H7 (cell line): ENCODE results near the gene TUNAR. TPM values are rescaled to one million over a fixed set of nuclear protein-coding genes. Genes with fewer than 3 reads are reported as not detected.

ENCODE experiments used
- DNase-seq: peaks from one replicate; pipeline ENCODE4 v3.0.0; 2012
- H3K27me3 ChIP-seq: 2 replicates; pipeline ENCODE4 v1.6.0; 2011; ENCODE audit warnings: mild to moderate bottlenecking, low read length; ENCODE audit not compliant: control insufficient read depth, insufficient read depth
- H3K36me3 ChIP-seq: replicated peaks from 2 replicates; pipeline ENCODE4 v1.5.1; 2011; ENCODE audit warnings: low read length; ENCODE audit not compliant: control insufficient read depth, insufficient read depth
- H3K4me3 ChIP-seq: 2 replicates; pipeline ENCODE4 v1.5.1; 2011; ENCODE audit warnings: low read depth, mild to moderate bottlenecking, control low read depth, low read length, moderate library complexity; ENCODE audit not compliant: insufficient read depth
- total RNA-seq: library from RNA; depleted of rRNA; stranded (reverse); fragments of >200 nt; shearing (Covaris generic); gene quantifications from 2 replicates; pipeline ENCODE4 v1.2.3, GENCODE V29; 2014

The TUNAR gene
- total RNA-seq, 1 experiment from 2014 or later: 14.9 TPM

DNA sequence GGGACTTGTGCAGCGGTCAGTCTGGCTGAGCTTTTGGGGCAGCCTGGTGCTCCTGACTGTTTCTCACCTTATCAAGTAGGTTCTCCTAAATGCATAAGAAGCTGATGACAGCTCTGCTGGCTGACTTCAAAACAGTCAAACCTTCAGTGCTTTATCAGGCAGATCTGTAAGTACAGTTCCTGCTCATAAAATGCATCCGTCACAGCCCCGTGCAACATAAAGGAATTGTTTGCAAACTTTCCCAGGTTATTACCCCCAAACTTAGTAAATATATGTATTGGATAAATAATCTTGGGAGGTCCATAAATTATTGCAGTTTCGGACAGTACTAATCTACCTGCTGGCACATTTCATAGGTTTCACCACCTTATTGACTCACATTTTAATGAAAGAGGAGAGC is 10.7 kb downstream of the TUNAR start:
- H3K27me3 ChIP-seq: no peaks in the 10 kb centered on the region
- DNase-seq: no peak
- H3K4me3 ChIP-seq: no peak overlapping the region
- peaks cover 2% of the 10 kb centered on the region for H3K36me3 ChIP-seq

DNA sequence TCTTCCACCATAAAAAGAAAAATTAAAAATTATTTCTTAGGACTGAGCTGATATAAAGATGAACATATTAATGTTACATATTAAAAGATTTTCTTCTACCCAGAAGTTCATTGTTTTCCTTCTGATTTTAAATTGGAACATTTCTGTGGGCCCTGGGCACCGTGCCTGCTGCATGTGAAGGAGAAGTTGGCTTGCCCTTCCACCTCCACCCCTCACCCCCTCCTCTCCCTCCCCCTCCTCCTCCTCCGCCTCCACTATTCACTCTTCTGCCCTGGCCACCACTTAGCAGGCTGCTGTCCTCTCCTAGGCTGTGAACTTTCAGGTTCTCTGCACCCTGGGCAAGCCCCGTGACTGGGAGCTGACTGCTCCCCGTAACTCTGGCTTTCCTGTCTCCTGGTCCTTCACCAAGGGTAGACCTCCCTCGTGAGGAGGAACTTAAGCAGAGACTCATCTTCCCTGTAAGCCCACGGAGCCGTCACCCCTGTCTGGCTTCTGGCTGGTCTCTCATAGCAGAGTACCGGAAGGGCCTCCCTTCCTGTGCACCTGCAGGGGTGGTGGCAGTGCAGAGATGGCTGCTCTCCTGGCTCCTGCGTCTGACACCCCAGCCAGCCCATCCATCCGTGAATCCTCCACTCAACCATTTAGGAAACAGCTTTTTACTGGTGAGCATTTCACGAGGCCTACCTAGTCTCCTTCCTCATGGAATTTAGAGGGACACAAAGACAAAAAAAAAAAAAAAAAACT is 12.8 kb downstream of the TUNAR start:
- no peaks in the 10 kb centered on the region for H3K27me3 ChIP-seq
- no peak for DNase-seq
- no peak overlapping the region for H3K4me3 ChIP-seq
- peaks cover 2% of the 10 kb centered on the region for H3K36me3 ChIP-seq

DNA sequence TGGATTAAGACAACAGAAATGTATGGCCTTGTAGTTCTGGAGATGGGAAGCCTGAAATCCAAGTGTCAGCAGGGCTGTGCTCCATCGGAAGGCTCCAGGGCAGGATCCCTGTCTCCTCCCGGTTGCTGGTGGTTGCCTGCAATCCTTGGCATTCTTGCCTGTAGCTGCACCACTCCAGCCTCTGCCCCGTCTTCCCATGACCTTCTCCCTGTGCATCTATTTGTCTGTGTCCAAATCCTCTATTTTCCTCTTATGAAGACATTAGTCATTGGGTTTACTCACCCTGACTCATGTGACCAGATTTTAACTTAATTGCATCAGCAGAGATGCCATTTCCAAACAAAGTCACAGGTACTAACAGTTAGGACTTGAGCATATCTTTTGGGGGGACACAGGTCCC is 15.1 kb downstream of the TUNAR start:
- H3K27me3 ChIP-seq: no peaks in the 10 kb centered on the region
- H3K4me3 ChIP-seq: no peak overlapping the region
- DNase-seq: no peak
- peaks cover 2% of the 10 kb centered on the region for H3K36me3 ChIP-seq

DNA sequence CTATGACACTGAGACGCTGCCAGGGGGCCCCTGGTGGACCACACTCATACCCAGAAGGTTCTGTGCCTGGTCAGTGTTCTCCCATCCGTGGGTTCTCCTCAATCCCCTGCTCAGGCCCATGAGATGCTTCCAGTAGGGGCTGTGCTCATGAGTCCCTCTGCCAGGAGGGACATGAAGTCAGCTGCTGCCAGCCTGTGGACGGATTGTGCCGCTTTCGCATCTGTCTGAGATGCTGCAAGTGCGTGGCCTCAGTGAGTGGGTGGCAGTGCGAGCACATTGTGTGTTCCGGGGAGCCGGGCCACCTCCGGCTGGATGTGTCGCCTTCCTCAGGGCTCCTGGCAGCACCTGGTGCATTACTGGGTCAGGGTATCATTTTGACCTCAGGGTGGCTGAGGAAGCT is 15.5 kb downstream of the TUNAR start:
- Histone ChIP-seq H3K4me3 (no peak overlapping the region), H3K36me3 (peaks cover 2% of the 10 kb centered on the region), H3K27me3 (no peaks in the 10 kb centered on the region)
- no peak for DNase-seq

DNA sequence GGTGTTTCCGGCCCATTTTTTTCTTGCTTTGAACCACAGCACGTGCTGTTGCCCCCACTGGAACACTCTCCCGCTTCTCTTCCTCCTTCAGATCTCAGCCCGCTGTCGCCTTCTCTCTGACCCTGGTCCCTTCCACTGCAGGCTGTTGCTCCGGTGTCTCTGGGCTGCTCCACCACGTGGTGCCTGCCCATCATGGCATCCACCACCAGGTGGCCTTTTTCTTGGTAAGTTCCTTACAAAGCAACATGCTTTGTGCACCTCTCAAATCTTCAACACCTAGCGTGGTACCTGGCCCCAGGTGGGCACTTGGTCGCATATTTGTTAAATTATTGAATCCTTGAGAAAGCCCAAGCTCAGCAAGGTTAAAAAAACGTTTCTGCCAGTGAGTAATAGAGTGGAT is 19.1 kb downstream of the TUNAR start:
- H3K27me3 ChIP-seq: no peaks in the 10 kb centered on the region

DNA sequence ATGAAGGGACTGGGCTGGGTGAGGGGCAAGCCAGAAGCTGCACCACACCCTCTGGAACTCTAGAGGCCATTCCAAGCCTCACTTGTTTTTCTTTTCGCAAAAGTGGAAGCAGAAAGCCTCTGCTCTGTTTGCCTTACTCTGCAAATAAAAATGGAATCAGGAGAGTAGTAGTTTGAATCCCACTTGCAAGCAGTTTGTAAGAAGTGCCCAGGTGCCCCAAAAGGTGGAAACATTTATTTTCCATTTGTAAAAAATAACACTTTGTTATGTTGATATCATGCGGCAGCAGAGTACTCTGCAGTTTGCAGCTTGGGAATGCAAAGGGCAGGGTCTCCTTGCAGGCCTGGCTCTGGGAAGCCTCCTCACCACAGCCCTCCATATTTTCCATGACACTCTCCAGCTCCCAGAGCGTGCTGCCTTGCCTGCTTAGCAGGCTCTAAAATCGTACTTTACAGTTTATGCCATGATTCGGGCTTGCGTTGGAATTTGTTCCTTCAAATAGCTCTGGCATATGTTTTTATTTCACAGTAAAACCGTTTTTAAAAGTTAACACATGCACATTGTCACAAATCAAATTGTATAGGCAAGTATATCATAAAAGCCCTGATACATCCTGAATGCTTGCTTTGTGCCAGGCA is 20.0 kb downstream of the TUNAR start:
- no peaks in the 10 kb centered on the region; the same call in 1 of the 2 replicates for H3K36me3 ChIP-seq
- peak; percentile 59 for DNase-seq
- no peaks in the 10 kb centered on the region for H3K27me3 ChIP-seq
- no peak overlapping the region for H3K4me3 ChIP-seq

More for the DNA sequence above, 19.1 kb downstream of the TUNAR start:
- peak; percentile 80 for DNase-seq
- Histone ChIP-seq H3K4me3 (no peak overlapping the region), H3K36me3 (no peaks in the 10 kb centered on the region; the same call in 1 of the 2 replicates)

DNA sequence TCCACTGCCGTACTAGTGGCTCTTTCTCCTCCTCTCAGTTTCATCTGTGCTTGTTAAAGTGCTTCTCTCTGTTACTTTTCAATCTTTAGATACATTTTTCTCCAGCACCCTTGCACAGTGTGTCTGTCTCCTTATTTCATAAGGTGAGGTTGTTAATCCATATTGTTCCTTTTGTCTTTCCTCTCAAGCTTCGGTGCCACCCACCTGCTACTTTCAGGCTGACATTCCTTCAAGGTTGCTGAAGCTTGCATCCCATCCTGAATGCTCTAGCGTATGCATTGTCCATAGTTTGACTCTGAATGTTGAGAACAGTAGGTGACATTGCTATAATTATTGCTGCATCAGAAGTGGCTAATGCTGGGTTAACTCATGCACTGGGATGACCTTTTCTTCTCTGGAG is 20.6 kb downstream of the TUNAR start:
- Histone ChIP-seq H3K27me3 (no peaks in the 10 kb centered on the region), H3K4me3 (no peak overlapping the region), H3K36me3 (no peaks in the 10 kb centered on the region; the same call in 1 of the 2 replicates)
- DNase-seq: no peak

DNA sequence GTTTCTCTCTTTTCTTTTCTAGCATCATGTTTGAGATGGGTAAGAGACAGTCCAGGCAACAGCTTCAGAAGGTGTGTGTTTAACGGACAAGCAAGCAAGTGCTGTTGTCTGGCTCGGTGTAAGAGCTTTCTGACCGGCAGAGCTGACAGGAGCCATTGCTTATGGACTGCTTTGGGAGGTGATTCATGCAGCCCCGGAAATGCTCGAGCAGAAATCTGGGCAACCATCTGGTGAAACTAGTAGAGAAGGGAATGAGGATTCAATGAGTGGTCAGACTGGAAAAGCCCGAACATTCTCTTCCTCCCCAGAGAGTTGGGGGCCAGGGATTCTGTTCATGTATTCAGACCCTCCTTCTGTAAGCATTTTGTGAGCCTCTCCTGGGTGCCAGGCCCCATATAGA is 24.4 kb downstream of the TUNAR start:
- Histone ChIP-seq H3K4me3 (no peak overlapping the region), H3K36me3 (no peaks in the 10 kb centered on the region), H3K27me3 (no peaks in the 10 kb centered on the region)
- DNase-seq: no peak

DNA sequence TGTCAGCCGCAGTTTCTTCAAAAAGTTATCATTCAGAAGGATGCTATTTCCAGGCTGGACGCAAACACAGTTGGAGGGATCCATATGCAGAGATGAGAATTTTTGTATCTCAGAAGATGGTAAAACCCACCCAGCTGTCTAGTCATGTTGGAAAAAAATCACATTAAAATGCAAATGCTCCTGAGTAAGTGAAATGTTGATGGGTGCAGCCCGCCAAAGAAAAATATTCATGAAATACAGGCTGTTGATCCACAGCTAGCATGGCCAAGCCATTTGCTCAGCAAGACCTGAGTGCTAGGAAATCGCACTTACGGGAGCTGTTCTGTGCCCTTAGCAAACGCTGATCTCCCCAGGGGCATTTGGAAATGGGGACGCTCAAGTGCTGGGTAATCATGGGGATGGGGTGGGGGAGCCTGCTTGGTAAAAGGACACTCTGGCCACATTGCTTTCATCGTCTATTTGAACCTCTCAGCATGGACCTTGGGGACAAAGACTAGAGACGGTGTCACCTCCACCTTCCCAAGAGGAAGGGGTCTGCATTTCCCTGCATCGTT is 25.7 kb downstream of the TUNAR start:
- no peak for DNase-seq
- no peaks in the 10 kb centered on the region for H3K36me3 ChIP-seq
- no peak overlapping the region for H3K4me3 ChIP-seq
- H3K27me3 ChIP-seq: no peaks in the 10 kb centered on the region

DNA sequence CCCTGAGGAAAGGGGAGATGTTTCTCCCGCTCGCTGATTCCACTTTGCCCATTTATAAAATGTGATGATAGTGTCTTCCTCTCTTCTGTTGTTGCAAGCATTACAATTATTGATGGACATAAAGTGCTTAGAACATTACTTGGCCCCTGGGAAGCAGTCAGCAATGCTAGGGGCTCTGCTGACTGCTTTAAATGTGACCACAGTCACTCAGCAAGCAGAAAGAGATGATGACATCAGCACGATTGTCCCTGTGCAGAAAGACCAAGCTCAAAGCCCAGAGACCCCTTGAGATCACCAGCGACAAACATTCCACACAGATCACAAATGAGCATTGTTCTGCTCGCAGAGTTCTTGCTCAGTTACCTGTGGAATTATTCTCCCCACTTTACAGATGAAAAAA is 26.5 kb downstream of the TUNAR start:
- Histone ChIP-seq H3K36me3 (no peaks in the 10 kb centered on the region), H3K27me3 (no peaks in the 10 kb centered on the region), H3K4me3 (no peak overlapping the region)
- DNase-seq: no peak

DNA sequence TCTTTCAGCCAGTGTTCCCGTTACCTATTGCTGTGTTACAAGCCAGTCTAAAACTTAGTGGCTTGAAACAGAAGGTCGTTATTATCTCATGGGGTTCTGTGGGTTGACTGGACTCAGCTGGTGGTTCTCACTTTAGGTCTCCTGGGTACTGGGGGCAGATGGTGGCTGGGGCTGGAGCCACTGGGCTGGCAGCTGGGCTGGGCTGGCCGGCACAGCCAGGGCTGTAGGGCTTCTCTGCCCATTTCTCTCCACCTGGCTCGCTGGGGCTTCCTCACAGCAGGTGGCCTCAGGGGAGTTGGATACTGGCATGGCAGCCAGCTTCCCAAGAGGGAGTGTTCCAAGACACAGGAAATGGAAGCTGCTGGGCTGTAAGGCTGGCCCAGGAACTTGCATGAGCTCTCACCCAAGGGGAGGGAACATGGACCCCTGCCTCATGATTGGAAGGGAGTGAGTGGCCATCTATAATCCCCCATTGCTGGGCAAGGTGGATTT is 27.0 kb downstream of the TUNAR start:
- no peaks in the 10 kb centered on the region for H3K27me3 ChIP-seq
- H3K36me3 ChIP-seq: no peaks in the 10 kb centered on the region
- H3K4me3 ChIP-seq: no peak overlapping the region
- DNase-seq: peak; percentile 52

DNA sequence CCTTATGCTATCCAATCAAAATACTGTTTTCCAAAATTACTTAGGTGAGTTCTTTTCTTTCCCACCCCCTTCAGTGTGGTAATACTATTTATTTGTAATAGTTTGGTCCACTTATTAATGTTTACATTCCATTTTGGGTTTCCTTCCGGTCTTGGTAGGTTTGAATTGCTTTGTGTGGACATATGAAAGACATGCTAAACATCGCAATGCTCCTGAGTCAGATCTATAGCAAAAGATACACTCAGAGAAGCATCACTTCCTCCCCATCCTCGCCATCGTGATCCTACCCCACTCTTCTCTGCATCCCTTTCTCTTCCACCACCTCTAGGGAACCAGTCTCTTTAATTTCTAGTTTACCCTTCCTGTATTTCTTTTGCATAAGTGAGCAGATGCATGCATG is 30.0 kb downstream of the TUNAR start:
- Histone ChIP-seq H3K27me3 (no peaks in the 10 kb centered on the region), H3K4me3 (no peak overlapping the region), H3K36me3 (no peaks in the 10 kb centered on the region; the same call in 1 of the 2 replicates)
- DNase-seq: no peak

DNA sequence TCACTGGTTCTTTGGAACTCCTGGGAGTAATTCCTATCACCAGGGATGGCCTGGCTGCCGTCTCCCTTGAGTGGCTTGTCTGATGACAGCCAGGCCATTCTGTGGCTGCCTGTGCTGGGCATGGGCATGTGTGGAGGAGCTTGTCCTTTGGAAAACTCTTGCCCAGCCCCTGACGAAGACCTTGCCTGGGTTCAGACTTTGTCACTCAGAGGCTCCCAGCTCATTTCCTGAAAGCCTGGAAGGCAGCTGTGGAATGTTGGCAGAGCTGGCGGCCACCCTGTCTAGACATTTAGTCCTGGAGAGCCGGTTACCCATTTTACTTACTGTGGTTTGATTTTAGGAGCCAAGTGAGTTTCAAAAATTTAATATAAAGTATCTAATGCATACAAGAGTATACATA is 34.0 kb downstream of the TUNAR start:
- Histone ChIP-seq H3K4me3 (no peak overlapping the region), H3K36me3 (no peaks in the 10 kb centered on the region; the same call in 1 of the 2 replicates), H3K27me3 (no peaks in the 10 kb centered on the region)
- DNase-seq: peak; percentile 37

DNA sequence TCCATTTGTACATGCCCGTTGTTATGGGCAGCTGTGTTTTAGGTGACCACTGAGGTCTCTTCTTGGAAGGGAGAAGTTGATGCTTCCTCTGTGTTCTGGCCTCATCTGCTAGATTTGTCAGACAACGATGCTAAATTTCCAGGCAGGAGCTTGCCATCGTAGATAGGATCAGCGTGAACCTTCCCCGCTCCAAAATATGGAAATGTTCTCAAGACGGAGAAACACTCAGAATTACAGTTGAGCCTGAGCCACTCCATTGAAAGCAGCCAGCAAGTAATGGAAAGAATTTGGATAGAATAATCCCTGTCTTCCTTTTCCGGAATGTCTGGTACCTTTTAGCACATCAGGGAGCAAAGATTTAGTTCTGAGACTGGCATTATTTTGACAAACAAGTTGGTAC is 34.8 kb downstream of the TUNAR start:
- Histone ChIP-seq H3K27me3 (no peaks in the 10 kb centered on the region), H3K36me3 (no peaks in the 10 kb centered on the region; the same call in 1 of the 2 replicates), H3K4me3 (no peak overlapping the region)
- DNase-seq: no peak

DNA sequence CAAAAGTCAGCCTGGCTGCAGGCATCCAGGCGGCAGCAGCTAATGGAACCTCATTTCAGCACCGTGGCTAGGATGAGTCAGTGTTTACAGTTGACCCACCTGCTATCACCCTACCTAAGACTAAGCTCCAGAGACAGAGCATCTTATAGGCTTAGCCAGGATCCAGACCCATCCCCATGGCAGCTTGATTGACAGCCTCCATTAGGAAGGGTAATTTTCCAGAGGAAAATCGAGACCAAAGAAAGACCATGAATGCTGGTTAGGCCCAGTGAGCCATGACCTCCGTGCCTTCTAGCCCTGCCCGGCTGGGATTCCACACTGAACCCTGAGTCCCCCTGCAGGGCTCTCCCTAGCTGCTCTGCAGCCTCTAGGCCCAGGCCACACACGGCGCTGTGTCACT is 38.7 kb downstream of the TUNAR start:
- Histone ChIP-seq H3K27me3 (no peaks in the 10 kb centered on the region), H3K4me3 (no peak overlapping the region), H3K36me3 (no peaks in the 10 kb centered on the region)
- peak; percentile 90 for DNase-seq
